Activated CD4-positive, CD25-positive, alpha-beta regulatory T cell treated with anti-CD3 and anti-CD28 coated beads, Interleukin-2, amount 50 U/mL, for 24 hours (primary cell): ENCODE measurements around the gene PRKCQ.

Experiments used
- ATAC-seq, 2 donors: fragments of 150-1000 bp; cut with Tn5 transposase; one replicate each; pipeline ENCODE4 v1.10.0; 2021; ENCODE audit warnings: mild to moderate bottlenecking in 1 of 2, moderate library complexity in 1 of 2

Gene PRKCQ

DNA sequence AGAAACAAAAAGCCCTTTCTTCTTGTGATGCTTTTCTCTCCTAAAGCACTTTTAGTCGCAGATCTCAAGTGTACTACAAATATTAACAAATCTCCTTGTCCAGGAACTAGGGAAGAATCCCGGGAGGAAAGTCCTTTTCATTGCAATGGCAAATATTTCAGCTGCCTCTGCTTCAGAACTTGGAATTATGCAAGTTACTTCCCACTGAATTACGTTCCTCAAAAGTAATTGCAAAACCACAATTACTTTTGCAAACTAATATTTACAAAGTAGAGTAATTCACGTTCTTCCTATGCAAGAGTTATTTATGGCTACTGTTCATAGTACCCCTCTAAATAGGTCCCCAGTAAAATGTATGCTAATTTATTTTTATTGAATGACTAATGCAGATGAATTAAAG is 14.5 kb downstream of the PRKCQ start:
- no peak for ATAC-seq

- ATAC-seq, result no peak
Observed at GRCh38 chr10:6564367-6564766, 15.7 kb downstream of the PRKCQ start.

- ATAC-seq, result peak in 1 of 2 donors; percentile 4
Observed at GRCh38 chr10:6563731-6564130, 16.3 kb downstream of the PRKCQ start.

- ATAC-seq, result peak; percentile 67 to 70
Observed at GRCh38 chr10:6563075-6563474, 17.0 kb downstream of the PRKCQ start.

GRCh38 chr10:6562221-6562620 is 17.9 kb downstream of the PRKCQ start:
- no peak for ATAC-seq

DNA sequence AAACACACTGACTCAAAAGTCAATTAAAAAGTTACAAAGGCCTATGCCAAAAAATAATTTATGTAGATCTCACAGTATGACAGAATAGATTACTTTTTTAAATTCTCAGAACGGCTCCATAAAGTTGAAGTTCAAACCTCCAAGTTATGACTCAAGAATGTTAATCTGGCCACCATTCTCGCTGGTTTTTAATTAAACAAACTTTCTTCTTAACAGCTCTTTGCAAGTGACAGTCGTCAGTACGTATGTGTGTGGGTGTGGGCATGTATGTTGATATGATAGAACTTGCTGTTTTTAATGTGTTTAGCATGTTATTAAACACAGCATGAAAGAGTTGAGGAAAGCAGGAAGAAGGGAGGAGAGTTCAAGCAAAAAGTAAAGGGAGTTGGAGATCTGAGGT is 18.5 kb downstream of the PRKCQ start:
- ATAC-seq, result peak; percentile 68 to 69

DNA sequence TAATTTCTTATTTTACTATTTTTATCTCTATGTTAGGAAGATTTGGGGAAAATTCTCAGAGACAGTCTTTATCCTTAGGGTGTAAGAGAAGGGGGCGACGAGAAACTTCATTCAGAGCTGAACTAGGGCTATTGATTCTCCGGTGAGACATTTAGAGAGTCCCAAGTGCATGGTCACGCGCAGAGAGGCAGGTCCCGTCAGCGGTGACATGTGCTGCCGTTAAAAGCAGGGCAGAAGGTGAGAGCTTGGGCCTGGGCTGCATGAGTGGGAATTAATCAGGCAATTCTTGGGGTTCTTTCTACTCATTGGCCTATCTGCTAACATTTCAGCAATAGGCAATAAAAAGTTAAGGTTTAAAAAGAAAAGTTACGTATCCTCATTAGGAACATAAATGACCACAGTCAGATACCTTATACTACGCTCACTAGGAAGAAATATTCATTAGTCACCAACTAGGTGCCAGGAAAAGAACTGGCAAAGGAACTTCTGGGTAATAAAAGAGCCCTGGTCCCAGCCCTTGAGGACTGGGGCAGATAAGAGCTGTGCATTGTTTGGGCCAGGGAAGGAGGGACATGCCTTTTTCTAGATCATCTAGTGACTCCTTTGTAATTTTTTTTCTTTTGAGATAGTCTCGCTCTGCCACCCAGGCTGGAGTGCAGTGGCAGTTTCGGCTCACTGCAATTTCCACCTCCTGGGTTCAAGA is 21.2 kb downstream of the PRKCQ start:
- no peak for ATAC-seq

DNA sequence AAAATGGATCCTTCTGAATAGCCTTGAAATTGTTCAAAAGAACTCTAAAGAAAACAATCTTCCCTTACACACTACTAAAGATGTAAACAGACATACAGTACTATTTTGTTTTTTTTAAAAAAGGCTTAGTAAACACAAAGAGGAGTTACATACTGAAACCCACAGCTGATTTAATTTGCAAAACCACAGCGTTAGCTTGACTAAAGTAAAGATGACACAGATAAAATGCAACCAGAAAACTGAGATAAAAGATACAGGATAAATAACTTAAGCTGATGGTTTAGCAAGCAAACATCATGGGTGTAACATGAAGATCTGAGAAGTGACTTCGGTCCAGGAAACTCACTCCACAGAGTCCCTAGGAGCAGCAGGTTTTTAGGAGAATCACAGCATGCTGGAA is 21.8 kb downstream of the PRKCQ start:
- ATAC-seq, result peak; percentile 44 to 63

GRCh38 chr10:6553937-6554336 is 26.1 kb downstream of the PRKCQ start:
- no peak for ATAC-seq

DNA sequence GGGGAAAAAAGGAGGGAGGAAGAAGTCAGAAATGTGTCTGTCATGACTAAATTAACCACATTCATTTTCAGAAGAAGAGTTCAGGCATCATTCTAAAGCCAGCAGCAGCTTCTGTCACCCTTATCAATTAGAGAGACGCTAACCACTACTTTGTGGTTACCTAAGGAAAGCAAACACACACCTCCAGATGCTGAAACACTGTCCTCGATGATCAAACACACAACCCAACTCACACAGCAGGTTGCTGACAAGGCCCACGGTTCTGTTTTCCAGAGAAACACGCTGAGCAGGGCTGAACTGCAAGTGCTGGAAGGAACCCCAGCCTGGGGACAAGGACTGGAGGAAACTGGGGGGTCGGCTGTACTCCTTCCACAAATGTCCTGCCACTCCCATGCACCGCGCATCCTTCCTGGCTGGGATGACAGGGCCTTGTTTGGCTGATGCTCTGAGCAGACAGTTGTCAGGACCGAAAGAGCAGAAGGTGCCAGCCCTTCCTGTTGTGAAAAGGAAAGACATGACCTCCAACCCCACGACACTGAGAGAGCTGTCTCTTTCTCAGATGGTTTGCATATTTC is 36.6 kb downstream of the PRKCQ start:
- peak; percentile 95 for ATAC-seq

GRCh38 chr10:6542999-6543430 is 37.1 kb downstream of the PRKCQ start:
- ATAC-seq, result peak in 1 of 2 donors; percentile 40

DNA sequence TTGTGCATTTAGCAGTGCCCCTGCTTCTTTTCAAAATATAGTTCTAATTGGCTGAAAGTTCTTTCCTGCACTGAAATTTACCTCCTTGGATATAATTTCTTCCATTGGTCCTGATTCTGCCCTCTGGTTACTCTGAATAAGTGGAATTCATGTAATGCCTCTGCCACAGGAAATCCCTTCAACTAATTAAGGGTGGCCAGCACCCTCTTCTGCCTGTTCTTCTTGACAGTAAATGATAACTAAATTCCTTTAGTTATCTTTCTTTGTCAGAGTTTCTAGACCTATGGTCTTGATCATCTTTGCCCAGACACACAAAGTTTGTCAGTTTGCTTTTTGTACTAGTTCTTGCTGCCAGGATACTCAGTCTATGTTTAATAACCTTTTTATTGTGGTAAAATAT is 40.2 kb downstream of the PRKCQ start:
- ATAC-seq, result no peak

DNA sequence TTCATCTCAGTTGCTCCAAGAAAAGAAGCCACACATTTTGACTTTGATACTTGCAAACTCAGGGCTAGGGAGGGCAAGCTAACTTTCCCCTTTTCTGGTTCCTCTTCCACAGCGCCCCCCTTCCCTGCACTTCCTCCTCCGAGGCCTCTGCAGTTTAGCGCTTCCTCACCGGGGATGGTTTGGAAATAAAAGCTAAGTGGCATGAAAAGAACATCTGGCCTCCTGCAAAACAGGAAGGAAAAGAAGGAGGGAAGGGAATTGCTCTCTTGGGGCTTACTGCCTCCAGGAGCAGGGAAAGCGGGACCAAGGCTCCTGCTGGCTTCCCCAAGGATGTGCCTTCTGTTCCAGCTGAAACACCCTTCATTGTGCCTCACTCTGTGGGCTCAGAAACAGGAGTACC is 42.3 kb downstream of the PRKCQ start:
- ATAC-seq, result no peak

DNA sequence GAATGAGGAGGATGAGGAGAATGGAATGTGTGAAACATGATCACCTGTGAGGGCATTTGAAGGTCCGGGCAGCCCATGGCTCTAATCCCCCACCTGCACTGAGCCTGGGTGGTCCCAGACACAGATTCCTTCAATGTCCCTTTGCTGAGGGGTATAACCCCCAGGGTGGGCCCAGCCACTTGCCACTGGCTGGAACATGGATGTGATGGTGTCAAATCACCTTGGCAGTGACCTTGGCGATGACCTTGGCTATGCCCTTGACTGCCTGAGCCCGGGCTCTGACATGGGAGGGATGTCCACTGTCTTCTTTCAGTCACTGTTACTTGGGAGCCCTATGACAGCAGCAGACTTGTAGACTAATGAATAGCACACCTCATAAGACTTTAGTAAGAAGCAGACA is 44.0 kb downstream of the PRKCQ start:
- no peak for ATAC-seq

- ATAC-seq, result no peak
Observed at GRCh38 chr10:6535156-6535764, 44.8 kb downstream of the PRKCQ start.

- ATAC-seq, result peak in 1 of 2 donors; percentile 28
Observed at GRCh38 chr10:6532321-6532720, 47.8 kb downstream of the PRKCQ start.

DNA sequence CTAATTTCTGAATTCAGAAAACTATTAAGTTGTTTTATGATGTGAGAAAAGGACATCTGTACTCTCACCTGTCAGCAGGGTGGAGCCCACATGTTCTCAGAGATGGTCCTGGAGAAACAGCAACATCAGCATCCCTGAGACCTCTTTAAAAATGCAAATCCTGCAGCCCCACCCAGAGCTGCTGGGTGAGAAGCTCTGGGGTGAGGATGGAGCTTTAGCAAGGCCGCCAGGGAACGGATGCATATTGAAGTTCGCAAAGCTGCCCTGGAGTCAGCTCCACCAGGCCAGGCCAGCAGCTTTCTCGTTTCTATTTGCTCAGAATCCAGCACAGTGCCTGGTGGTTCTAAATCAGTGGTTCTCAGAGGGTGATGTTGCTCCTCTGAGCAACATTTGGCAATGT is 49.1 kb downstream of the PRKCQ start:
- ATAC-seq, result no peak

- ATAC-seq, result peak; percentile 93
Observed at GRCh38 chr10:6530211-6530840, 49.8 kb downstream of the PRKCQ start.

GRCh38 chr10:6528198-6528950 is 51.7 kb downstream of the PRKCQ start:
- ATAC-seq, result no peak

GRCh38 chr10:6525599-6526165 is 54.4 kb downstream of the PRKCQ start:
- no peak for ATAC-seq

- ATAC-seq, result no peak
Observed at GRCh38 chr10:6522230-6522629, 57.8 kb downstream of the PRKCQ start.

DNA sequence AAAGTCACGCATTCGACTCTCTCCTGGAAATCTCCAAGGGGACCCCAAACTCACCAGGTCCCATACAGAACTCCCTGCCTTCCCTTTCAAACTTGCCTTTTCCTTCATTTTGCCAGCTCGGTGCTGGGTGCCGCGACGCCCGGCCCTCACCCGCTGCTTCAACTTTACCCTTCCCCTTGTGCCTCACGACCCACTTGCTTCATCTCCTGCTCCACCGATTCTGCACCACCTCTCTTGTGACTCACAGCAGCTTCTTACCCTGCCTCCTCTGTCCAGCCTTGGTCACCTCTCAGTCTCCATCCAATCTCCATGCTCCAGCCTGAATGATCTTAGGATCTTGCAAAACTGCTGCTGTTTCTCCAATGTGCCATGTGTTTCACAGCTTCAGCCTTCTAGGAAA is 59.9 kb downstream of the PRKCQ start:
- no peak for ATAC-seq
